ELF-1 (cell line): ENCODE measurements around the gene PNPLA7.
A peak's percentile ranks its signal among the peaks of the same experiment; 100 is the strongest.

ENCODE experiments used
- DNase-seq: peaks from one replicate; pipeline ENCODE4 v3.0.0-alpha.2; 2016; ENCODE audit warnings: low read depth, low spot score

PNPLA7 gene

DNA sequence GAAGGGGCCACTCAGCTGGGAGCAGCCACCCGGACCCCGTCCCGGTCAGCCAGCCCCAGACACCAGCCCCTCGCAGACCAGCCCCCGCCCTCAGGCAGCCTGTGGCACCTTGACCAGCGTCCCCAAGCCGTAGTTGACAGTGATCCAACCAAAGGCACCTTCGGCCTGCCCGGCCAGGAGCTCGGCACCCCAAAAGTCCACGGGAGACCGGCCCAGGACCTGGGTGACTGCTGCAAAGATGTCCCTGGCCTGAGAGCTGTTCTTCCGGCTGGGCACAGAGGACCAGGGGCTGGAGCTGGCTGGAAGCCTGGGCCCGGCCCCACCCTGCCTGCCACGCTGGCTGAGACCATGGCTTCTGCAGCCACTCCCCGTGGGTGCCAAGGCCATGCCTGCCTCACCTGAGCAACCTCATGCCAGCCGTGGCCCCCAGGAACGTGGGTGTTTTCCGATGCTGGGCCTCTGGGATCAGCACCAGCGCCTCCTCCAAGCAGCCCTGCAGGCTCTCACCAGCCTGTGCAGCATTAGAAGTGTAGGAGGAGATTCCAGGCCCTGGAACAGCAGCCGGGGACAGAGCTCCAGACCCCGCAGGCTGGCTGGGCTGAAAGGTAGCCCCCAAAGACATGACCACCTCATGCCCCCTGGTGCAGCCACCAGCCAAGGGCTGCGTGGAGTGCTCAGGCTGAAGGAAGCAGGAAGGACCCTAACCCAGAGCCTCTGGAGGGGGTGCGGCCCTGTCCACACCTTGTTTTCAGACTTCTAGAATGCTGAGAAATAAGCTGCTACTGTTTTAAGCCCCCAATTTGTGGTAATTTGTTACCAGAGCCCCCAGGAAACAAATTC is 113.2 kb downstream of the PNPLA7 start:
- DNase-seq, result no peak

DNA sequence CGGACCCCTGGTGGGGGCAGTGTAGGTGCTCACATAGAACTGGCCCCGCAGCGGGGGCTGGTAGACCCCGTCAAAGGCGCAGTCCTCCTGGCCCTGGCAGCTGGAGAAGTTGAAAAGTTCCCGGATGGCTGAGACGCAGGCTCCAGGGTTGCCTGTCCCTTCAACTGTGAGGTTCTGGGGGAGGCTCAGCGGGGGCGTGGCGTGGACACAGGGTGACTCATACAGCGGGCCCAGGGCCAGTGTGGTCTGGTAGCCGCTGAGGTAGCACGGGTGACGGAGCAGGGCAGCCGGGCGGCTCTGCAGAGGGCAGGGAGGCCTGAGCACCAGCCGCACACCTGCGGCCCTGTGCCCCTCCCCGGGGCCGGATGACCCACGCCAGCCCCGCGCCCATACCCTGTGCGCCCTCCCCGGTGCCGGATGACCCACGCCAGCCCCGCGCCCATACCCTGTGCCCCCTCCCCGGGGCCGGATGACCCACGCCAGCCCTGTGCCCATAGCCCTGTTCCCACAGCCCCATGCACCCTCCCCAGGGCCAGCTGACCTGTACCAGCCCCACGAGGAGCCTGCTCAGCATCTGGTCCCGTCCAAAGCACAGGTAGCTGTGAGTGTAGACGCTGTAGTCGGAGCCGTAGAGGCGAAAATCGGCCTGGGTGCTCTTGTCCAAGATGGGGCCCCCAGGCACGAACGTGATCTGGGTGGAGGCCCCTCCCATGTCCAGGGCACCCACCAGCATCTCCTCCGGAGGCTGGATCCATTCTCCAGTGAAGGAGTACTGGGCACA is 114.0 kb downstream of the PNPLA7 start:
- no peak for DNase-seq

DNA sequence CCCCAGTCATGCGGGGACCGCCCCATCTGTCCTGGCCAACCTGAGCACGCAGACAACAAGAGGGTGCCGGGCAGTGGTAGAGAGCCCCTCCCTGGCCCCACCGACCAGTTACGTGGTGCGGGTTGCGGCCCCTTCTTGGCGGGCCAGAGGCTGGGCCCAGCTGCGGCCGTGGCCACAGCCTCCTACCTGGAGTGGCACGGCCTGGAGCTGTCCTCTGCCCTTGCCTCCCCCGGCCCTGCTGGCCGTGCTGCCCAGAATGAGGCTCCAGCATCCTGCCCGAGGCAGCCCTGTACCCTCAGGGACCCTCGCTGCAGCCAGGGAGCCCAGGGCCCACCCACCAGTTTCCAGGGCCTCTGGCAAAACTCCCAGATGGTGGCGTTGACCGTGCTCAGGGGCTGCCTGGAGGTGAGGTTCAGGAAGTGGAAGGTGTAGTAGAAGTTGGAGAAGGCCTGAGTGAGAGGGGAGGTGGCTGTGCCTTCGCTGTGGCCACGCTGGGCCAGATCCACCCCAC is 114.8 kb downstream of the PNPLA7 start:
- no peak for DNase-seq

DNA sequence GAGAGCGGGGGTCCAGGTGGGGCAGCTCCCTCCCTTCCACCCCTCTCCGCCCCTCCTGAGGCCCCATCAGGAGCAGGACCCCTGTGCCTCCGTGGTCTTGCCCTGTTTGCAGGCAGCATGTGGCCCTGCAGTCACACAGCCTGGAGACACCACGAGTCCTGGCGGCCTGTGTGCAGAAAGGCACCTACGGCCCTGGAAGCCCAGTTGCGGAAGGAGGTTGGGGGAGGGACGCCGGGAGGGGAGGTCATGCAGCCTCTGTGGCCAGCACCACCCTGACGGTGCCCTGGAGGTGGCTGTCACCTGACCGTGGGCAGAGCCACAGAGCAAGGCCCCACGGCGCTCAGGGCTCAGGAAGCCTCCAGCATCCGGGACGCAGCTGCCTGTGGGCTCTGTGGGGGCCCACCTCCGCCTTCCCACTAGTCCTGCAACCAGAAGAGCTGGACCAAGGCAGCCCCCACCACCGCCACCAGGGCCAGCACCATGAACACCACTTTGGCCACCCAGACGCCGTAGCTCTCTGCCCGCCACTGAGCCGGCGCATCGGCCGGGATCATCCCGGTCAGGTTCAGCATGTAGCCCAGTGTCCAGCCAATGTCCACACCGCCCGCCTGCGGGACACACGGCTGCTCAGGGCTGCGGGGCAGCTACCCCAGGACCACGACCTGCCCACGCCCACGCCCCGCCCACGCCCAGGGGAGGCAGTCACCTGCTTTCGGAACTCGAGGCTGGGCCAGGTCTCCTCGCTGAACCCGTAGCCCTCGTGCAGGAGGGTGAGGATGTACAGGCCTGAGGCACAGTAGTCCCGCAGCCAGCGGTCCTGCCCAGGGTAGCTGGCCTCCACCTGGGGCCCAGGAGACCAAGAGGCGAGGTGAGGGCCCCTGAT is 115.5 kb downstream of the PNPLA7 start:
- no peak for DNase-seq

DNA sequence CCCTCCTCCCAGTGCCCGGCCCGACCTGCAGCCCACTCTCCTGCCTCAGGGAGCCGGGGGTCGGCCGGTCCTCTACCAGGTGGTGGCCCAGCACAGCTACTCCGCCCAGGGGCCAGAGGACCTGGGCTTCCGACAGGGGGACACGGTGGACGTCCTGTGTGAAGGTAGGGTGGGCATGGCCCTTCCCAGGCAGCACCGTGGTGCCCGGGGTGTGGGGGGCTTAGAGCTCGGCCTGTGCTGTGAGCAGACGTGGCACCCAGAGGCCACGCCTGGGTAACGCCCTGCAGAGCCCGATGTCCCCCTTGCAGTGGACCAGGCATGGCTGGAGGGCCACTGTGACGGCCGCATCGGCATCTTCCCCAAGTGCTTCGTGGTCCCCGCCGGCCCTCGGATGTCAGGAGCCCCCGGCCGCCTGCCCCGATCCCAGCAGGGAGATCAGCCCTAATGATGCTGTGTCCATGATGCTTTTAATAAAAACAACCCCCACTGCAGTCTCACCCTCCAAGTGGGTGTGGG is 116.2 kb downstream of the PNPLA7 start:
- no peak for DNase-seq

DNA sequence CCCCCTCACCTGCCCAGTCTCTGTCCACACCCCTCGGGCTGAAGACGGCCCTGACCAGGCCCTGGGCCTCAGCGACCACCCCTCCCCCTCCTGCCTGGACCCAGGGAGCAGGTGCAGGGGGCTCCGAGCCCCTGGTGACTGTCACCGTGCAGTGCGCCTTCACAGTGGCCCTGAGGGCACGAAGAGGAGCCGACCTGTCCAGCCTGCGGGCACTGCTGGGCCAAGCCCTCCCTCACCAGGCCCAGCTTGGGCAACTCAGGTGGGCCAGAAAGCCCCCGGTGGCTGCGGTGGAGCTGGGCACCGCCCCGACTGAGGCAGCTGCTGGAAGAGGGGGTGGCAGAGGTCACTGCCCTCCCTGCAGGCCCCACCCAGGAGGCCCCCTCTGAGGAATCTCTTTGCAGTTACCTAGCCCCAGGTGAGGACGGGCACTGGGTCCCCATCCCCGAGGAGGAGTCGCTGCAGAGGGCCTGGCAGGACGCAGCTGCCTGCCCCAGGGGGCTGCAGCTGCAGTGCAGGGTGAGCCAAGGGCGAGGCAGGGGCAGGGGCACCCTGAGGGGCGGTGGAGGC is 116.8 kb downstream of the PNPLA7 start:
- DNase-seq, result no peak

DNA sequence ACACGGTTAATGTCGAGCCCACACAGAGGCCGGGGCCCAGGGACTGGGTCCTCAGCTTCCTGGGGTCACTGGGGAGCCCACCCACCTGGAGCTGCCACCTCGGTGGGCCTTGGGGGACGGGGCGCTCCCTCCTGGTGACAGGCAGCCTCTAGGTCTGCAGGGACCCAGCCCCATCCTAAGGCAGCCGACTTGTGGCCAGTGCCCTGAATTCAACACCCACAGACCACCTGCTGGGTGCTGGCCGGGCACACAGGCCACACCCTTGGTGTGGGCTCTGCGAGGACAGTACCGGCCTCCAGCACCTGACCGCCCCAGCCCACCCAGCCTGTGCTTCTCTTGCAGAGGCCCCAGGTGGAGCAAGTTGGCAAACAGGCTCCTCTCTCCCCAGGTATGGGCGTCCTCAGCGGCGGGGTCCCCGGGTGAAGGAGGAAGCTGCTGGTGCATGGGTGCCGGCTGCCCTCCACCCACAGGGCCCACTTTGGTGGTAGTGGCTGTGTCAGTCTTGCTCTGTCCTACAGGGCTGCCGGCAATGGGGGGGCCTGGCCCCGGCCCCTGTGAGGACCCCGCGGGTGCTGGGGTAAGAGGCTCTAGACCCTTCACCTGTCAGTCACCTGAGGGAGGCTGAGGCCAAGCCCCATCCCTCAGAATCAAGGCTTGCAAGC is 117.4 kb downstream of the PNPLA7 start:
- DNase-seq, result no peak

DNA sequence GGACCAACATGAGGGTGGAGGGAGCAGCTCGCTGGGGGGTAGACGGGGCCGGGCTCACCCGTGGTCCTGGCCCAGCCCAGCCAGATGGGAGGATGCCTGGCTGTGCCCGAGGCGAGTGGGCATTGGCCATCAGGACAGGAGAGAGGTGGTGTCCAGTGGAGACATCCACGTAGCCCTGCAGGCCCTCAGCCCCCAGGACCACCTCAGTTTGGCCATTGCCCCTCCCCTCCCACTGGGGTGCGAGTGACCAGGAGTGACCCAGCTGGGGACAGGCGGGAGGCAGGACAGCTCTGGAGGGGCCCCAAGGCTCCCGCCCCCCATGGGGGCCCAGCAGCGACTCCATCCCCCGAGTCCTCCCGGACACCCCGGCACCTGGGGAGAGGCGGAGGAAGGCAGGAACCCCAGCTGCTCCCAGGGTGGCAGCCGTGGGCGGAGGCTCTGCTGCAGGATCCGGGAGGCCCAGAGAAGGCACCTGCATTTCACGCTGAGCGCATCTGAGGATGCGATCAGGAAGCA is 118.7 kb downstream of the PNPLA7 start:
- no peak for DNase-seq

DNA sequence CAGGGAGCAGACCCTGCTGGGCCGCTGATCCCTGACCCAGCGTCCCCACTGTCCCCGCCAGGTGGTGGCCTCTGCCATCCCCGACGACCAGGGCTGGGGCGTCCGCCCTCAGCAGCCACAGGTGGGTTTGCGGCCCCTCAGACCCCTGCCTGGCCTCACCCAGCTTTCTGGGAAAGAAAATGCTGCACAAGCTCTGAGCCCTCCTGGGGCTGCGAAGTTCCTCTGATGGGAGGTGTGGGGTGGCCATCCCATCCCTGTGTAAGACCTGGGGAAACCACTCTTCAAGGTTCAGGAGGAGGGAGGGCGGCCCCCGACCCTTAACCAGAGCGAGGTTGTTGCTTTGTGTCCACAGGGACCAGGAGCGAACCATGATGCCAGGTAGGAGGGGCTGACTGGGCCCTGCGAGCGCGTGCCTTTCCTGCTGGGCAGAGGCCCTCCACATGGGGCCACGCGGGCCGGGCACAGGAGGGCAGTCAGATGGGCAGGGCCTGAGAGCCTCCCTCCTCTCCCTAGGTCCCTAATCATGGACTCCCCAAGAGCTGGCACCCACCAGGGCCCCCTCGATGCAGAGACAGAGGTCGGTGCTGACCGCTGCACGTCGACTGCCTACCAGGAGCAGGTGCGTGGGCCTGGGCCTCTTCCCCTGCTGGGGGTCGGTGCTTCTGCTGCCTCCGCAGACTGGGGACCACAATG is 119.3 kb downstream of the PNPLA7 start:
- DNase-seq, result no peak

DNA sequence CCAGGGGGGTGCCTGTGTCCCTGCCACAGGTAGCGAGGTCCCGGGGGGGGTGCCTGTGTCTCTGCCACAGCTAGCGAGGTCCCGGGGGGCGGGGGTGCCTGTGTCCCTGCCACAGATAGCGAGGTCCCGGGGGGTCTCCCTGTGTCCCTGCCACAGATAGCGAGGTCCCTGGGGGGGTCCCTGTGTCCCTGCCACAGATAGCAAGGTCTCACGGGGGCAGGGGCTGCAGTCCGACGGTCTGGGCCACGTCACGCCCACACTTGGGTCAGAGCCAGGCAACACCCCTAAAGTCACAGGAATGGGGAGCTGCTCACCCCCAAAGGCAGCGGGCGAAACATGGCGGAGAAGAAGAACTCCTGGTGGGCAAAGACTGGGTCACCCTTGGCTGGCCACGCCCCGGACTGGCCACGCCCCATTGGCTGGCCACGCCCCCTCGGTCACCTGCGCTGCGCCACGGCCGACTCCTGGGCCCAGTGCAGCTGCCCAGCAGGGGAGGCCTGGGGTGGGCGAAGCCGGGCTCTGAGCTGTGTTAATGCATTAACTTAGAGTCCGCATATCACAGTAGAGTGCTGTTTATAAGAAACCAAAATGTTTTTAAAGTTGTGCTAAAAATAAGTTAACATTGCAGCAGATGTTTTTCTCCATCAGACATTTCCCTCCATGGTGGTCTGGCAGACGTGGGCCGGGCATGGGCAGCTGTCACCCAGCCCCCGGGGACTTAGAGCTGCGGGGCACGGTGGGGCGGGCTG is 120.1 kb downstream of the PNPLA7 start:
- DNase-seq, result peak; percentile 69

DNA sequence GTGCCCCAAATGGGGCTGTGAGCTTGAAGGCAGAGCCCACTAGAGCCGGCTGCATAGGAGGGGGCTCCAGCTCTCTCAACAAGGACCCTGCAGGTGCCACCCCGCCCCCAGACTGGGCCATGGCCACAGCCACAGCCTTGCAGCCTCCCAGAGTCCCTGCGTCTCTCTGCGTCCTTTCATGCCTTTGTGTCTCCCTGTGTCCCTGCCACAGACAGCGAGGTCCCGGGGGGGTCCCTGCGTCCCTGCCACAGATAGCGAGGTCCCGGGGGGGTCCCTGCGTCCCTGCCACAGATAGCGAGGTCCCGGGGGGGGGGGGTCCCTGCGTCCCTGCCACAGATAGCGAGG is 120.7 kb downstream of the PNPLA7 start:
- DNase-seq, result no peak

DNA sequence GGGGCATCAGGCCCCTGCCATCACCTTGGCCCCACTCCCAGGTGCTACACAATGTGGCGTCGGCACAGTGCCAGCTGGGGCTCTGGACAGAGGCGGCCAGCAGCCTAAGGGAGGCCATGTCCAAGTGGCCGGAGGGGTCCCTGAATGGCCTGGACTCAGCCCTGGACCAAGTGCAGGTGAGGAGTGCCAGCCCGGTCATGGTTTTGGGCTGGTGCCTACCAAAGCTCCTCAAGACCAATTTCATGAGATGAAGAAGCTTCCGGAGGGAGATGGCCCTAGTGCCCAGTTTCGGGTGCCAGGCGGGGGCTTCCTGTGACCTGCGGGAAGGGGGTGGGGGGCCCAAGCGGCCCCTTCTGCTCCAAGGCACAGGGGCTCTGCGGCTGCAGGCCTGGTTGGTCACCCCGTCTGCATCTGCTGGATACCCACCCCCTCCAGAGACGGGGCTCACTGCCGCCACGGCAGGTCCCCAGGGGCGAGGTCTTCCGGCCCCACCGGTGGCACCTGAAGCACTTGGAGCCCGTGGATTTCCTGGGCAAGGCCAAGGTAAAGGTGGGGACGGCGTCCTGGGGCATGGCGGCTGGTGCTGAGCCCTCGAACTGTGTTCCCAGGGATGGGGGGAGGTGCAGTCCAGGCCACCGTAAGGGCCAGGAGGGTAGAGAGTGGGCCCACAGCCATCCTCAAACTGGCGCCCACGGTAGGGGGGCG is 121.2 kb downstream of the PNPLA7 start:
- no peak for DNase-seq

DNA sequence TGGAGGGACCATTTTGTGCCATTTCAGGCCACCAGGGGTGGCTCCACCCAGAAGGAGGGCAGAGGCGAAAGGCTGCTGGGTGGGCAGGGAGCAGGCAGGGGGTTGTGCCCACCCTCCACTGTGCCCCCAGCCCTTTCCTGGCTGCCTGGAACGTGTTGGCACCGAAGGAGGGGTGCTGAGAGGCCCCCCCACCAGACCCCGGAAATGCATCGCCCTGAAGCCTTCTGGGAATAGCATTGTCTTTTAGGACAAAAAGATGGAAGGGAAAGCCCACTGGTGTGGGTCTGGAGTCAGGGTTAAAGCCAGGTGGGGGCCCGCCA is 121.9 kb downstream of the PNPLA7 start:
- DNase-seq, result no peak

DNA sequence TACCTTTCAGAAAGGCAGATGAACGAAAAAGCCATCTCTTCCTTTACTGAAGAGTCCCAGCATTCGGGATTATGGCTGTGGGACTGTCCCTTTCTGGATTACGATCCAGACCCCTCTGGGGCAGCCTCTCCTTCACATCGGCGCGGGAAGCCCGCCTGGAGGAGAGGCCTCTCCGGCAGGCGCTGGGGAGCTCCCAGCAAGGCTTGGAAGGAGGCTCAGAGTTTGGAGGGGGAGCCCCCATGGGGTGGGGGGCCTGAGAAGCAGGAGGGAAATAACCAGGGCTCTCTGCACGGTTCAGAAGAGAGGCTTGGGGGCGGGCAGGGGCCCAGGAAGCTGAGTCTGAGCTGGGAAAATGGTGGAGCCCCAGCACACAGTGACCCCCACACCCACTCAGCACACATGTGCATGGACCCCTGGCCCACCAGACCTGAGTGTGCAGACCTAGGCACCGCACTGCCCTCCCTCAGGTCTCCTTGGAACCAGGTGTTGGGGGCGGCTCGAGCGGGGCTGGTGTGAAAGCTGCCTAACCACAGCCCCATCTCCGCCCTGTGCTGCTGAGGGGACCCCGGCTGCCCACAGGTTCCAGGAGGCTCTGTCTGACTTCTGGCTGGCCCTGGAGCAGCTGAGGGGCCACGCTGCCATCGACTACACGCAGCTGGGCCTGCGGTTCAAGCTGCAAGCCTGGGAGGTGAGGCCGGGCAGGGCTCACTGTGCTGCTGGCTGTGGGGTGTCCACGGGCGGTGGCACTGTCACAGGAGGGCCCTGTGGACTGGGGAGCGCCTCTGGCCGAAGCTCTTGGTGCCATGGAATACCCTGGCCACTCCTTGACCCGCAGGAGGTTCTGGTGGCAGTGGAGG is 122.5 kb downstream of the PNPLA7 start:
- no peak for DNase-seq

DNA sequence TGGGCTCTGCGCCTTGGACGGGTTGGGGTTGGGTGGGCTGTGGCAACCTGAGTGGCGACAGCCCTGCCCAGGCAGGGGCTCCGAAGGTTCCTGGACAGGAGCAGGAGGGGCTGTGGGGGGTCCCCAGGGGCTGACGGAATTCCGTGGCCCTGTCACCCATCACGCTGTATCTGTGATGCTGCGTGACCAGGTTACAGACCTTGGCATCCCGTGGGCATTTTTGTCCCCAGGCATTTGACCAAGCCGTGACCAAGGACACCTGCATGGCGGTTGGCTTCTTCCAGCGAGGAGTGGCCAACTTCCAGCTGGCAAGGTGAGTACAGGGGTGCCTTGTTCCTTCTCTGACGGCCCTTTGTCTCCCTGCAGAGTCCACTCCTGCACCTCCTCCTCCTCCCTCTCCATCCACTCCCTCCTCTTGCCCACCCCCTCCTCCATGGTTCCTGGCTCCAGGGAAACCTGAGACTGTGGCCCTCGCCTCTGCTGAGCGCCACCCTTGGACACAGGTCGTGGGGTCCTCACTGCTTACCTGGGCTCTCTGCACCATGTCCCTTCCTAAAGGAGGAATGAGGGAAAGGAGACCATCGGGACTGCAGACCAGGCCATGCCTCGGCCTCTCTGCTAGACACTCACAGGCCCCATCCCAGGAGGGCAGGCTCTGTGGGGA is 124.1 kb downstream of the PNPLA7 start:
- DNase-seq, result no peak

DNA sequence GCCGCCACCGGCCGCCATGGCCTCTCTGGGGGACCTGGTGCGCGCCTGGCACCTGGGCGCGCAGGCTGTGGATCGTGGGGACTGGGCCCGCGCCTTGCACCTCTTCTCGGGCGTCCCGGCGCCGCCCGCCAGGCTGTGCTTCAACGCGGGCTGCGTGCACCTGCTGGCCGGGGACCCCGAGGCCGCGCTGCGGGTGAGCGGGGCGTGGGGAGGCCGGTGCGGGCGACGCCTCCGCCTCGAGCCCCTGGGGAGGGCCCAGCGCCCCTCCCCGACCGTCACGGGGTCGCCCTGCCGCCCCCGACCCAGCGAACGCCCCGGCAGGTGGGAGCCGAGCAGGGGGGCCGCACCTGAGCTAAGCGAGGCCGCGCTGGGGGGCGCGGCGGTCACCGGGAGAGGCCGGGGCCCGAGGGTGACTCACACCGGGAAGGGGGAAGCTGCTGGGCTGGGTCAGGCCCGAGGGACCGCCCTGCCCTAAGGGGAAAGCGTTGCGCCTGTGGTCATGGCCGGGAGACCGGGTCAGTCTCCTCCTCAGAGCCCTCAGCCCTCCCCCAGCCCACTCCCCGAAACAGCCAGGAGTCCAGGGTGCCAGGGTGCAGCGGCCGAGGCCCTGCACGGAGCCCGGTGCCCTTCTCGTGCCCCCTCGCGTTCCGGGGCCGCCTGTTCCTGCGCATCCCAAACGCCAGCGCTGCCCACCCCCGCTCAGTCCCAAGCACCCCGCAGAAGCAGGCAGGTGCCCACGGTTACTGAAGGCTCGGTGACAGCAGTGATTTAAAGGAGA is 126.5 kb downstream of the PNPLA7 start:
- DNase-seq, result peak; percentile 44
